ENCODE results near the gene ZNF140.

- TF ChIP-seq CTCF (IDR thresholded peaks at IDR 0.05) (no peak), POLR2A (IDR thresholded peaks at IDR 0.05) (no peak)
These were observed 39.9 kb downstream of the ZNF140 start for GRCh38 chr12:133120385-133121191.
